Trophoblast cell (in vitro differentiated cells and primary cell): ENCODE data around the gene SLC29A3.
A peak's percentile ranks its signal among the peaks of the same experiment; 100 is the strongest.

Experiments
- DNase-seq, 2 donors: peaks; one replicate each; pipeline ENCODE4 v3.0.0-alpha.2; 2016
- H2AFZ ChIP-seq: 2 replicates; pipeline ENCODE4 v1.6.1; 2013; ENCODE audit warnings: low read length, moderate library complexity, mild to moderate bottlenecking; ENCODE audit not compliant: insufficient read depth, poor library complexity
- H2AK5ac ChIP-seq: 2 replicates; pipeline ENCODE4 v1.6.1; 2013; ENCODE audit warnings: mild to moderate bottlenecking, low read length
- H2BK120ac ChIP-seq: 2 replicates; pipeline ENCODE4 v1.6.1; 2013; ENCODE audit warnings: low read length, mild to moderate bottlenecking, moderate library complexity; ENCODE audit not compliant: insufficient read depth, poor library complexity
- H2BK12ac ChIP-seq: 2 replicates; pipeline ENCODE4 v1.6.1; 2013; ENCODE audit warnings: mild to moderate bottlenecking, low read length, moderate library complexity
- H2BK5ac ChIP-seq: 2 replicates; pipeline ENCODE4 v1.6.1; 2013; ENCODE audit warnings: low read length, low read depth, moderate library complexity, mild to moderate bottlenecking; ENCODE audit not compliant: poor library complexity
- H3K14ac ChIP-seq: 2 replicates; pipeline ENCODE4 v1.6.1; 2013; ENCODE audit warnings: mild to moderate bottlenecking, low read length
- H3K18ac ChIP-seq: 2 replicates; pipeline ENCODE4 v1.6.1; 2013; ENCODE audit warnings: mild to moderate bottlenecking, low read length
- H3K23ac ChIP-seq: 2 replicates; pipeline ENCODE4 v1.6.1; 2013; ENCODE audit warnings: low read length
- H3K27ac ChIP-seq: 2 replicates; pipeline ENCODE4 v1.5.1; 2013; ENCODE audit warnings: low read depth, mild to moderate bottlenecking, inconsistent platforms, low read length, moderate library complexity
- H3K27me3 ChIP-seq: 2 replicates; pipeline ENCODE4 v1.6.1; 2013; ENCODE audit warnings: inconsistent platforms, mild to moderate bottlenecking, low read length, moderate library complexity; ENCODE audit not compliant: insufficient read depth
- H3K36me3 ChIP-seq, 2 experiments: 1 replicate in 1 of 2; 2 replicates in 1 of 2; pipeline ENCODE4 v1.6.1; 2013; ENCODE audit warnings: low read length in 2 of 2, mild to moderate bottlenecking in 2 of 2, moderate library complexity in 1 of 2; ENCODE audit not compliant: insufficient read depth in 2 of 2, control insufficient read depth in 1 of 2
- H3K4ac ChIP-seq: 2 replicates; pipeline ENCODE4 v1.6.1; 2013; ENCODE audit warnings: low read depth, mild to moderate bottlenecking, low read length, moderate library complexity
- H3K4me1 ChIP-seq, 2 experiments: 1 replicate in 1 of 2; 2 replicates in 1 of 2; pipeline ENCODE4 v1.6.1; 2013; ENCODE audit warnings: low read length in 2 of 2, mild to moderate bottlenecking in 2 of 2, moderate library complexity in 1 of 2; ENCODE audit not compliant: insufficient read depth in 2 of 2, control insufficient read depth in 1 of 2
- H3K4me2 ChIP-seq: 2 replicates; pipeline ENCODE4 v1.6.1; 2013; ENCODE audit warnings: inconsistent platforms, mild to moderate bottlenecking, low read length, moderate library complexity
- H3K4me3 ChIP-seq: 2 replicates; pipeline ENCODE4 v1.5.1; 2013; ENCODE audit warnings: mild to moderate bottlenecking, low read depth, low read length, inconsistent platforms
- H3K79me1 ChIP-seq: one replicate; pipeline ENCODE4 v1.6.1; 2013; ENCODE audit warnings: low read length
- H3K79me2 ChIP-seq: 2 replicates; pipeline ENCODE4 v1.6.1; 2013; ENCODE audit warnings: low read length, mild to moderate bottlenecking; ENCODE audit not compliant: control insufficient read depth, insufficient read depth, poor library complexity
- H3K9ac ChIP-seq: 2 replicates; pipeline ENCODE4 v1.6.1; 2013; ENCODE audit warnings: mild to moderate bottlenecking, low read length
- H3K9me3 ChIP-seq: 2 replicates; pipeline ENCODE4 v1.6.1; 2013; ENCODE audit warnings: low read depth, mild to moderate bottlenecking, control low read depth, inconsistent platforms, low read length; ENCODE audit not compliant: insufficient read depth
- H4K12ac ChIP-seq: 2 replicates; pipeline ENCODE4 v1.6.1; 2013; ENCODE audit warnings: low read depth, mild to moderate bottlenecking, low read length, moderate library complexity
- H4K8ac ChIP-seq: 2 replicates; pipeline ENCODE4 v1.6.1; 2013; ENCODE audit warnings: low read depth, mild to moderate bottlenecking, low read length, moderate library complexity
- H4K91ac ChIP-seq: one replicate; pipeline ENCODE4 v1.6.1; 2013; ENCODE audit warnings: low read depth, mild to moderate bottlenecking, low read length, moderate library complexity
- WGBS: extraction: QIAGEN DNeasy Blood & Tissue Kit; methylation state at CpG from one replicate; pipeline ENCODE4 v1.1.7; 2013; ENCODE audit warnings: missing lambda C conversion rate; ENCODE audit not compliant: insufficient read length, insufficient coverage; ENCODE audit errors: extremely low coverage; 5-methylcytosine and 5-hydroxymethylcytosine counted together

Gene SLC29A3

GRCh38 chr10:71314694-71315225, 4.3 kb upstream of the SLC29A3 start:
- no CpG with 5 or more reads among the region's 11 CpGs for WGBS
- Histone ChIP-seq H3K79me1 (peaks cover 9% of the 10 kb centered on the region), H3K4me1 (peaks cover 2 to 5% of the 10 kb centered on the region in 2 experiments), H2BK120ac (no peak overlapping the region), H3K36me3 (no peaks in the 10 kb centered on the region), H3K14ac (no peak overlapping the region), H2BK5ac (no peak overlapping the region), H3K4ac (no peak overlapping the region), H2AFZ (no peak overlapping the region), H3K9ac (no peak overlapping the region), H3K4me2 (peak overlapping the region; percentile 38), H3K27ac (no peak overlapping the region), H3K18ac (no peak overlapping the region), H3K4me3 (no peak overlapping the region), H4K12ac (no peak overlapping the region), H4K91ac (no peak overlapping the region), H3K23ac (no peak overlapping the region), H3K9me3 (peaks cover 2% of the 10 kb centered on the region), H3K27me3 (no peaks in the 10 kb centered on the region), H2BK12ac (no peak overlapping the region), H4K8ac (no peak overlapping the region), H3K79me2 (peaks cover 2% of the 10 kb centered on the region), H2AK5ac (no peak overlapping the region)
- no peak for DNase-seq

- Histone ChIP-seq H2BK120ac (no peak overlapping the region), H3K27ac (no peak overlapping the region), H3K23ac (no peak overlapping the region), H3K4me1 (peaks cover 3 to 7% of the 10 kb centered on the region in 2 experiments), H3K18ac (no peak overlapping the region), H3K4me2 (no peak overlapping the region), H3K9me3 (peaks cover 2% of the 10 kb centered on the region), H3K27me3 (no peaks in the 10 kb centered on the region), H3K4me3 (no peak overlapping the region), H3K79me2 (peaks cover 2% of the 10 kb centered on the region), H2AFZ (no peak overlapping the region), H2BK5ac (no peak overlapping the region), H4K8ac (no peak overlapping the region), H2BK12ac (no peak overlapping the region), H4K12ac (no peak overlapping the region), H4K91ac (no peak overlapping the region), H3K9ac (no peak overlapping the region), H3K14ac (no peak overlapping the region), H3K79me1 (peaks cover 9% of the 10 kb centered on the region), H2AK5ac (no peak overlapping the region), H3K4ac (no peak overlapping the region), H3K36me3 (no peaks in the 10 kb centered on the region)
- no CpG with 5 or more reads among the region's 3 CpGs for WGBS
- DNase-seq = no peak
These were observed 2.8 kb upstream of the SLC29A3 start for GRCh38 chr10:71316056-71316785.

GRCh38 chr10:71316786-71317160, 2.3 kb upstream of the SLC29A3 start:
- Histone ChIP-seq H3K4me1 (peaks cover 3 to 7% of the 10 kb centered on the region in 2 experiments), H2AFZ (no peak overlapping the region), H2AK5ac (no peak overlapping the region), H3K4me2 (no peak overlapping the region), H3K27ac (no peak overlapping the region), H3K14ac (no peak overlapping the region), H3K4me3 (no peak overlapping the region), H2BK12ac (no peak overlapping the region), H3K18ac (no peak overlapping the region), H4K12ac (no peak overlapping the region), H3K9ac (no peak overlapping the region), H3K36me3 (no peaks in the 10 kb centered on the region), H2BK5ac (no peak overlapping the region), H3K79me1 (peaks cover 9% of the 10 kb centered on the region), H3K27me3 (no peaks in the 10 kb centered on the region), H3K23ac (no peak overlapping the region), H3K79me2 (peaks cover 2% of the 10 kb centered on the region), H4K8ac (no peak overlapping the region), H3K4ac (no peak overlapping the region), H4K91ac (no peak overlapping the region), H2BK120ac (no peak overlapping the region), H3K9me3 (peaks cover 2% of the 10 kb centered on the region)
- no CpG with 5 or more reads among the region's 6 CpGs for WGBS
- no peak for DNase-seq

GRCh38 chr10:71317739-71318138, 1.3 kb upstream of the SLC29A3 start:
- Histone ChIP-seq H3K14ac (no peak overlapping the region), H3K4me1 (peaks cover 3 to 7% of the 10 kb centered on the region in 2 experiments), H3K4me2 (no peak overlapping the region), H2BK5ac (no peak overlapping the region), H3K36me3 (no peaks in the 10 kb centered on the region), H3K27me3 (no peaks in the 10 kb centered on the region), H4K8ac (no peak overlapping the region), H3K79me2 (peaks cover 2% of the 10 kb centered on the region), H4K91ac (no peak overlapping the region), H3K9me3 (peaks cover 4% of the 10 kb centered on the region), H2AFZ (no peak overlapping the region), H3K79me1 (peaks cover 9% of the 10 kb centered on the region), H3K27ac (no peak overlapping the region), H3K4ac (no peak overlapping the region), H2BK12ac (no peak overlapping the region), H3K23ac (no peak overlapping the region), H4K12ac (no peak overlapping the region), H3K4me3 (no peak overlapping the region), H2AK5ac (no peak overlapping the region), H2BK120ac (no peak overlapping the region), H3K9ac (no peak overlapping the region), H3K18ac (no peak overlapping the region)
- DNase-seq = no peak
- no CpG with 5 or more reads among the region's 6 CpGs for WGBS
